Uterus (tissue), 4 donors: Measurements from ENCODE around the gene RAD50. TPM values are rescaled to one million over a fixed set of nuclear protein-coding genes. Genes with fewer than 3 reads are reported as not detected.
"Not testable (repeated sequence)": the region's sequence is repeated elsewhere in the genome, so short reads cannot be mapped to it uniquely, and the experiment has no call there.

ENCODE experiments used
- DNase-seq, 2 donors: peaks; one replicate each; pipeline ENCODE4 v3.0.0-alpha.2; 2019 to 2020
- H3K27ac ChIP-seq, 2 donors: fragments of 200-600 bp; sonication (generic); 1 replicate in 1 of 2; 2 replicates in 1 of 2; pipeline ENCODE4 v1.5.1; 2016 to 2018
- H3K27me3 ChIP-seq, 2 donors: fragments of 200-600 bp; sonication (generic); one replicate each; pipeline ENCODE4 v1.5.1; 2018 to 2019; ENCODE audit warnings: control low read depth in 1 of 2
- H3K36me3 ChIP-seq, 2 donors: fragments of 200-600 bp; sonication (generic); one replicate each; pipeline ENCODE4 v1.5.1; 2019; ENCODE audit warnings: control low read depth in 1 of 2
- H3K4me1 ChIP-seq, 2 donors: fragments of 200-600 bp; sonication (generic); one replicate each; pipeline ENCODE4 v1.5.1; 2018 to 2019; ENCODE audit warnings: control low read depth in 1 of 2
- H3K4me3 ChIP-seq, 2 donors: fragments of 200-600 bp; sonication (generic); 1 replicate in 1 of 2; 2 replicates in 1 of 2; pipeline ENCODE4 v1.5.1; 2018 to 2019; ENCODE audit warnings: mild to moderate bottlenecking in 1 of 2
- H3K9me3 ChIP-seq, 2 donors: fragments of 200-600 bp; sonication (generic); one replicate each; pipeline ENCODE4 v1.5.1; 2019; ENCODE audit warnings: control low read depth in 1 of 2
- CTCF ChIP-seq, 4 experiments: fragments of 200-600 bp in 2 of 4; fragments of 450-650 bp in 2 of 4; sonication (generic) in 2 of 4; IDR thresholded peaks; one replicate each; pipeline ENCODE4 v1.5.1; 2016 to 2019; ENCODE audit warnings: antibody characterized with exemption in 4 of 4, mild to moderate bottlenecking in 2 of 4, moderate library complexity in 1 of 4
- POLR2A ChIP-seq, 2 donors: fragments of 450-650 bp; IDR thresholded peaks; one replicate each; pipeline ENCODE4 v1.6.1; 2016; ENCODE audit warnings: antibody characterized with exemption in 2 of 2, mild to moderate bottlenecking in 1 of 2, moderate library complexity in 1 of 2
- intact Hi-C: fragments of 100-400 bp; cut with DNase I; formaldehyde crosslinking; loops from one replicate; pipeline ENCODE4 v1.15.1; 2023; ENCODE audit warnings: low total_unique reads
- total RNA-seq, 4 donors: library from RNA; depleted of rRNA in 3 of 4; stranded (reverse); fragments of >200 nt in 3 of 4; gene quantifications; one replicate each; pipeline versions ENCODE4 v1.1.0 to v1.2.4, GENCODE V29; 2014 to 2023
- donor health status: DM: yes; HTN: yes; CAD: no.

RAD50 gene
- total RNA-seq, 4 donors from 2014 or later: 13.8 to 50.0 (median 32.6) TPM

GRCh38 chr5:132690156-132690555 lies 133.4 kb downstream of the RAD50 start:
- TF ChIP-seq CTCF (IDR thresholded peaks at IDR 0.05) (no peak), POLR2A (IDR thresholded peaks at IDR 0.05) (no peak)

GRCh38 chr5:132691755-132692631 lies 135.2 kb downstream of the RAD50 start:
- intact Hi-C loops: not testable (repeated sequence)

More at GRCh38 chr5:132690156-132690555, 133.4 kb downstream of the RAD50 start:
- Histone ChIP-seq H3K4me3 (no peak overlapping the region), H3K9me3 (no peaks in the 10 kb centered on the region), H3K27ac (no peak overlapping the region), H3K27me3 (no peaks in the 10 kb centered on the region), H3K36me3 (no peaks in the 10 kb centered on the region), H3K4me1 (no peaks in the 10 kb centered on the region)
- intact Hi-C loops: no loop called here
- no peak for DNase-seq

GRCh38 chr5:132692632-132692967 lies 135.8 kb downstream of the RAD50 start:
- intact Hi-C loops: no loop called here

More at GRCh38 chr5:132691755-132692631, 135.2 kb downstream of the RAD50 start:
- H3K4me1 ChIP-seq, H3K27ac ChIP-seq, H3K4me3 ChIP-seq, H3K27me3 ChIP-seq, H3K36me3 ChIP-seq, DNase-seq, H3K9me3 ChIP-seq: not testable (repeated sequence)

More at GRCh38 chr5:132692632-132692967, 135.8 kb downstream of the RAD50 start:
- Histone ChIP-seq H3K27ac (no peak overlapping the region), H3K36me3 (no peaks in the 10 kb centered on the region), H3K4me1 (no peaks in the 10 kb centered on the region), H3K27me3 (no peaks in the 10 kb centered on the region), H3K4me3 (no peak overlapping the region), H3K9me3 (no peaks in the 10 kb centered on the region)
- no peak for TF ChIP-seq CTCF (IDR thresholded peaks at IDR 0.05)
- TF ChIP-seq POLR2A (IDR thresholded peaks at IDR 0.05): no peak
- no peak for DNase-seq

Other genes with a start within 250 kb of the RAD50 start
- gene SLC22A5, start 187.3 kb upstream of the RAD50 start, total RNA-seq: 10 to 100 TPM in 2 of 4 donors, 1 to 10 TPM in 2; 2.0 to 18.9 (median 10.0) TPM
- gene IRF1, start 66.2 kb upstream of the RAD50 start, total RNA-seq: 100 to 1,000 TPM in 1 of 4 donors, 10 to 100 TPM in 2, 1 to 10 TPM in 1; 3.8 to 110 (median 25.7) TPM
- not detected for gene IL5, start 13.5 kb upstream of the RAD50 start, total RNA-seq
- gene IL13, start 101.2 kb downstream of the RAD50 start, total RNA-seq: under 1 TPM in 1 of 4 donors, not detected in 3; 0.73 TPM
- gene IL4, start 117.0 kb downstream of the RAD50 start, total RNA-seq: not detected
- gene KIF3A, start 180.6 kb downstream of the RAD50 start, total RNA-seq: 100 to 1,000 TPM in 1 of 4 donors, 10 to 100 TPM in 2, 1 to 10 TPM in 1; 5.9 to 203 (median 19.5) TPM
- not detected for gene CCNI2, start 190.4 kb downstream of the RAD50 start, total RNA-seq
- gene SEPTIN8, start 220.3 kb downstream of the RAD50 start, total RNA-seq: 10 to 100 TPM; 17.7 to 49.4 (median 36.4) TPM